Fibroblast of skin of back (primary cell): Measurements from ENCODE around the gene PRMT9.
A peak's percentile ranks its signal among the peaks of the same experiment; 100 is the strongest.

Source experiments
- DNase-seq: peaks from one replicate; pipeline ENCODE4 v3.0.0-alpha.2; 2013

The PRMT9 gene

DNA sequence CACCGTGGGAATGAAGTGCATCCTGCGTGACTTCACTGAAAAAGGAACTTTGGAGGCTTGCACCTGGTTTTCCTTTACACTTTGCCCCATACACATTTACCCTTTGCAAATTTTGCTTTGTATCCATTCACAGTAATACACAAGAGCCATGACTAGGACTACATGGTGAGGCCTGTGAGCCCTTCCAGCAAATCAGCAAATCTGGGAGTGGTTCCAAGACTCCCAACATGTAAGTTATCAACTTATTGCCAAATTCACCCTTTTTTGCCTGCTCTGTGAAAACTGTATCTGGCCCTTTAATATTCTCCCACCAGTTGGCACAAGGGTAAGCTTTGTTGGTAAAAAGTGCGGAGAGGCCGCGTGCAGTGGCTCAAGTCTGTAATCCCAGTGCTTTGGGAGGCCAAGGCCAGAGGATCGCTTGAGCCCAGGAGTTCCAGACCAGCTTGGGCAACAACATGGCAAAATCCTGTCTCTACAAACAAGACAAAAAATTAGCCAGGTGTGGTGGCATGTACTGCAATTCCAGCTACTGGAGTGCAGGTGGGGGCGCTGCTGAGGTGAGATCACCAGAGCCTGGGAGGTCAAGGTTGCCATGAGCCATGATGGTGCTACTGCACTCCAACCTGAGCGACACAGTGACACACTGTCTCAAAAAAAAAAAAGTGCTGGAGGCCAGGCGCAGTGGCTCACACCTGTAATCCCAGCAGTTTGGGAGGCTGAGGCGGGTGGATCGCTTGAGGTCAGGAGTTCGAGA lies 5.0 kb downstream of the PRMT9 start:
- DNase-seq, result no peak

DNA sequence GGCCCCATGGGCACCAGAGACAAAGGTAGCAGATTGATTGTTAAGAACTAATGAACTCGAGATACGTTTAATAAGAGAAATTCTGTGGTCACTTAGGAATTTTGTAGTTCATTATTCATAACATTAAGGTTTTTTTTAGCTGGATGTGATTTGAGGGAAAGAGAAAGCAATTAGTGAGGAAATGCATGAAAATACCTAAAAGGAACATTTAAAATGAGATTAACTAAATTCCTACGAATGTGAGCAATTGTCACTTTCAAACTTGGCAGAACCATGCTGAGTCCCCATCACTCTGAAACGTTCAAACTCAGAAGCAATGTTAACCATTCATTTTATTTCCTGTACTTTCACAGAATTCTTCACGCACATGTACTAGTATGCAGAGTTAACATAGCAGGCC lies 5.9 kb downstream of the PRMT9 start:
- no peak for DNase-seq

DNA sequence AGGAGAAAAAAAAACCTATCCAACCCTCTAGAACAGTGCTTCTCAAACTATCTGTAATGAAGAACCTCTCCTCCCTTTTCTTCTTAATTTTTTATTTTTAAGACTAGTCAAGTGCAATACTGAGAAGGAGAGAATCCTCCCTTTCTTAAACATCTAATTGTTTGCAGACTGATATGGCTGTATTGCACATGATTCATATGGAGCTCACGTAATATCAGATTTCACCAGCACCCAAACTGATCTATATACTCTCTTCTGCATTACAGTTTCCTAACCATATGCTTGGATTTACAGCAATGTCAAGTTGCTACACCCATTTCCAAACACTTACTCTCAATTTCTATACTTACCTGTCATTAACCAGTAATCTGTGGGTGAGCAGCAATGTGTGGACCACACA lies 9.5 kb downstream of the PRMT9 start:
- DNase-seq, result no peak

- no peak for DNase-seq
Observed at GRCh38 chr4:147674073-147674472, 9.9 kb downstream of the PRMT9 start.

GRCh38 chr4:147658501-147658900 lies 25.5 kb downstream of the PRMT9 start:
- DNase-seq, result no peak

- no peak for DNase-seq
Observed at GRCh38 chr4:147655639-147656038, 28.3 kb downstream of the PRMT9 start.

GRCh38 chr4:147651563-147651962 lies 32.4 kb downstream of the PRMT9 start:
- no peak for DNase-seq

DNA sequence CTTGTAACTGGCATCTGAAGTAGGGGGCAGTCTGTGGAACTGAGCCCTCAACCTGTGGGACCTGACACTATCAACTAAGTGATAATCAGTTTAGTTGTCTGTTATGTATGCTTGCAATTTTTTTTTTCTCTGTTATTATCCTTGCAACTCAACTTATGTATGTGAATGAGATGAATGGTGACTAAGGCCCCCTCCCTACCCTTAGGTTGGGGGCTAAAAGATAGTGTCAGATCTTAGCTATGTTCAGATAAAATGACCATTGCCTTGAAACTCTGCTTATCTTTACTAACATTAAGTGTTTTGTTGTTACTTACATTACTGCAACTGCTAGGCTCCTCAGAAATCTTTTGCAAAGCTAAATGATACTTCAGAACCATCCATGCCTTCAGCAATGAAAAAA lies 35.3 kb downstream of the PRMT9 start:
- no peak for DNase-seq

DNA sequence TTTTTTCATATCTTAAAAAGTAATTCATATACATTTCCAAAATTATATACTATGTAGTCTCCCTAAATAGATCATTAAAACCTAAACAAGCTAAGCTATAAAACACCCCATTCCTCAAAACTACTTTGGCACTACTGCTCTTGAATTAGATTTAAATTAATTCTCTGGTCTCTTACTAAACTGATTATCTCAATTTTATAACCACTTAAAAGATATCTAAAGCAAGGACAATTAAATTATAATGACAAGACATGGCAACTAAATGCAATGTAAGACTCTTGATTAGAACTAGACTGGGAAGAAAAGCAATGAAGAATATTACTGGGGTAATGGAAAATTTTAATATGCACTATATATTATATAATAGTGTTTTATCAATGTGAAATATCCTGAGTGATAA lies 38.9 kb downstream of the PRMT9 start:
- DNase-seq, result no peak

DNA sequence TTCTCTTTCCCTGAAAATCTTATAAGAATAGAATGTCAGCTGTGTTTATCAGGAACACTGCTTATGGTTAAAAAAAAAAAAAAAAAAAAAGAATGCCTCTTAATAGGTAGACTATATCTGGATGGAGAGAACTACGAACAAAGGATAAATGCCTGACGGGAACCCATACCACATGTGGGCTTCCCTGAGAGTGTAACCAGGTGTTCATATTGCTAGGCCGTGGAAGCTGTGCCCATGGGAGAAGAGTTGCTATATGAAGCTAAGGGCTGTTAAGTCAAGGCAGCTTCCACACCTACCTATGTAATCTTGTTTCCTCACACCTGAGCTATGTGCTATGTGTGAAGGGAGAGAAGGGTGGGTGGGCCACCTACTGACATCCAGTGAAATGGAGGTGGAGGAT lies 39.5 kb downstream of the PRMT9 start:
- DNase-seq, result no peak

- DNase-seq, result no peak
Observed at GRCh38 chr4:147643616-147644015, 40.3 kb downstream of the PRMT9 start.

DNA sequence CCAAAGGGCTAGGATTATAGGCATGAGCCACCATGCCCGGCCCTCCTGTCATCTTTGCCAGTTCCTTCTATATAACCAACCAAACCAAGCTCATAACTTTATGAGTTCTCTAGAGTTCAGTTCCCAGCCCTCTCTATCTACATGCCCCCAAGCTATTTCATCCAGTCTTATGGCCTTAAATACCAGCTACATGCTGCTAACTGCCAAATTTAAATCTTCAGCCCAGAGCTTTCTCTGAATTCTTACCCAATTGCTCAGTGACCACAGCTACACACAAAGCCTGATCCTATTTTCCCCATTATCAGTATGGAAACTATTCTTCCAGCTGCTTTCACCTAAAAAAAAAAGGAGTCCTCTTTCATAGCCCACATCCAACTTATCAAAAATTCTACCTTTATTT lies 43.6 kb downstream of the PRMT9 start:
- no peak for DNase-seq

GRCh38 chr4:147639388-147639787 lies 44.6 kb downstream of the PRMT9 start:
- DNase-seq, result no peak

DNA sequence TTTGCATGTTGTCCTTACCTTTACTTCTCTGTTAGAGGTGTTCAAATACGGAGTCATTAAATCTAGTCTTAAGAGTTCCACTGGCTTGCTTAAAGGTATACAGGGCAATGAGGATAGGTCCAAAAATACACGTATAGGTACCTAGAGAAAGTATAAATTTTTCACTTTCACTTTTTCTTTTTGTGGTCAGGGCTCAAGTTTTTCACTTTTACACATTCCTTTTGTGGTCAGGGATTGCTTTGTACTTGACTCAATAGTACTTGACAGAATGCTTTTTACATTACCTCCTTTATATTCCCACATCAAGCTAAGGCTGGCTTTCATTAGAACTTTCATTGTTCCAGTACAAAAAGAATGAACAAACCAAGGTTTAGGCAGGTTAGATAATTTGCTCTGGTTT lies 45.0 kb downstream of the PRMT9 start:
- DNase-seq, result no peak

GRCh38 chr4:147638365-147638764 lies 45.6 kb downstream of the PRMT9 start:
- no peak for DNase-seq

GRCh38 chr4:147635348-147635747 lies 48.6 kb downstream of the PRMT9 start:
- DNase-seq, result no peak

- no peak for DNase-seq
Observed at GRCh38 chr4:147633643-147634042, 50.3 kb downstream of the PRMT9 start.

GRCh38 chr4:147633113-147633512 lies 50.9 kb downstream of the PRMT9 start:
- peak; percentile 41 for DNase-seq

DNA sequence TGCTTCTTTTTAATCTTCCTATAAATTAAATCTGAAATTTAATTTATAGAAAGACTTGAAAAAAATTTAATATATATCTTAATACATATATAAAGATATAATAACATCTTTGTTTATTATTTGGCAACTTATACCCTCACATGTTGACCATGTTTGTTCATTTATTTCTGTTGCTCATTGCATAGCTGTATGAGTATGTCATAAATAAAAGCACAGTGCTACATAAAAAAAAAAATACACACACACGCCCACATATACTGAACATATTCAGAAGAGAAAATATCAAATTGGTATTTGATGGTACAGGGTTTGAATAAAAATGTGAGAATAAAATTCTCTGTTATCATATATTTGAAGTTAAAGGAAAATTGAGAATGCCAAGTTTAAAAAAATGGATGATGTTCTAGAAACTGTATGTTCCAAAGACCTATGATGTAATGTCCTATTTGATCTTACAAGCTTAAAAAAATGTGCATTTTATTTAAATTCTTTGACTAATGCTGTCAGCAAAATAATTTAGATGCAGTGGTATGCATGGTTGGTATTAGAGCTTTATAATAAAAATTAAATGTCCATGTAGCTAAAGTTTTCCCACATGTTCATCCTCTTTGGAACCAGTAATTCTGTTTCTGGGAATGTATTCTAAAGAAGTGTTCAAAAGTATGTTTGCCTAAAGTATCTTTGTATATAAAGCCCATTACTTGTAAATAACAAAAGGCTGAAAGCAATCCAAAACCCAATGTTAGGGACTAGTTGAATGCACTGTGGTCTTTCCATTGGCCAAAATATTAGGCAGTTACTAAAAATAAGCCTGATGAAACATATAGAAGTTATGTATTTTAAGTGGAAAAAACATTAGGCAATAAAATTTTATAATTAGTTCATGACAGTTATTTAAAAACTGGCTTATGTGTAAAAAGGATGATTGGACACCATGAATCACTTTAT lies 53.9 kb downstream of the PRMT9 start:
- no peak for DNase-seq

- DNase-seq, result no peak
Observed at GRCh38 chr4:147628415-147628814, 55.5 kb downstream of the PRMT9 start.

DNA sequence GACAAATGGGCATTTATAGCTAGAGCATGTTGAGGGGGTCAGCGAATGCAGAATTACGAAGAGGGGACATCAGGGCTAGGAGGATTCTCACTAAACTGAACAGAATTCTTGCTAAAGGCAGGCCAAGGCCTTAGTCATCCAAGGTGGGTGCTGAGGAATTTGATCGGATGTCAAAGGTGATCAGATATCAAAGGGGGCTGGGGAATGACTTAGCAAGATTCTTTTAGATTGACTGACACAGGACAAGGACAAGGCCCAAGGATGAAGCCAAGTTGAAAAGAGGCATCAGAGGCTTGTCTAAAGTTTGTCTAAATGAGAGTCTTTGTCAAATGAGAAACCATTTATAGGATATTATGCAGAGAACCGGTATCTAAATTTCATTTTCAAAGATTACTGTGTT lies 57.1 kb downstream of the PRMT9 start:
- no peak for DNase-seq

- DNase-seq, result no peak
Observed at GRCh38 chr4:147625733-147626132, 58.2 kb downstream of the PRMT9 start.

DNA sequence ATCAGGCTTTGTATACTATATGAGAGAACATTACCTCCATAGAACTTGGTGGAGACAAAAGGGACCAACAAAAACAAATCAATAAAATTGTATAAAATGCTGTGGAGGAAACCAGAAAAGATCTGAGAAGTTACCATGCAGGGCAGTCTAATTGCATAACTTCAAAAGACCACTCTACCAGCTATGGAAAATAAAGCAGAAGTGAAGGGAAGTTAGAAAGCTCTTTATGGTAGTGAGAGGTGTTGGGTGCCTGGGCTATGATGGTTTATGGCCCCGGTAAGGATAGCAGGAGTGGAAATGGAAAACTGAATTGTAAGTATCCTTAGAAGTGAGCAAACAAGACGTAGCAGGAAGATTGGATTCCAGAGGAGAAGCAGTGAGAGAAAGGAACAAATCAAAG lies 63.6 kb downstream of the PRMT9 start:
- no peak for DNase-seq
